ENCODE results near the gene DDB1. TPM values are rescaled to one million over a fixed set of nuclear protein-coding genes. Genes with fewer than 3 reads are reported as not detected.

DDB1 gene
- total and polyA plus RNA-seq, 9 of the 15 experiments (the other 6 are each of a cell fraction or from before 2014, with no cell fraction given): 172 to 361 (median 266) TPM

- TF ChIP-seq, protein P1, sequence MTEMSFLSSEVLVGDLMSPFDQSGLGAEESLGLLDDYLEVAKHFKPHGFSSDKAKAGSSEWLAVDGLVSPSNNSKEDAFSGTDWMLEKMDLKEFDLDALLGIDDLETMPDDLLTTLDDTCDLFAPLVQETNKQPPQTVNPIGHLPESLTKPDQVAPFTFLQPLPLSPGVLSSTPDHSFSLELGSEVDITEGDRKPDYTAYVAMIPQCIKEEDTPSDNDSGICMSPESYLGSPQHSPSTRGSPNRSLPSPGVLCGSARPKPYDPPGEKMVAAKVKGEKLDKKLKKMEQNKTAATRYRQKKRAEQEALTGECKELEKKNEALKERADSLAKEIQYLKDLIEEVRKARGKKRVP (CRISPR knock-in tag; IDR thresholded peaks at IDR 0.05): peak; percentile 21; the same call in 1 of the 2 replicates
- TF ChIP-seq MNT (conservative IDR thresholded peaks at IDR 0.05) (peak; percentile 21 to 70; a peak in 1 of 4 replicates), MAFG (tag; conservative IDR thresholded peaks at IDR 0.05) (0 out of 2 replicates have a peak, but pooled peaks have one; percentile 37), PML (IDR thresholded peaks at IDR 0.05; ENCODE audit: low read length) (peak; percentile 91), FOSL1 (tag; conservative IDR thresholded peaks at IDR 0.05) (peak; percentile 88), EP400 (IDR thresholded peaks at IDR 0.05) (peak; percentile 51), RAD51 (IDR thresholded peaks at IDR 0.05; ENCODE audit: borderline replicate concordance, low read depth) (no peak), ZBTB17 (CRISPR knock-in tag; IDR thresholded peaks at IDR 0.05) (0 out of 2 replicates have a peak, but pooled peaks have one; percentile 43), ARID1B (IDR thresholded peaks at IDR 0.05) (peak; percentile 98)
- TF ChIP-seq, protein P2, sequence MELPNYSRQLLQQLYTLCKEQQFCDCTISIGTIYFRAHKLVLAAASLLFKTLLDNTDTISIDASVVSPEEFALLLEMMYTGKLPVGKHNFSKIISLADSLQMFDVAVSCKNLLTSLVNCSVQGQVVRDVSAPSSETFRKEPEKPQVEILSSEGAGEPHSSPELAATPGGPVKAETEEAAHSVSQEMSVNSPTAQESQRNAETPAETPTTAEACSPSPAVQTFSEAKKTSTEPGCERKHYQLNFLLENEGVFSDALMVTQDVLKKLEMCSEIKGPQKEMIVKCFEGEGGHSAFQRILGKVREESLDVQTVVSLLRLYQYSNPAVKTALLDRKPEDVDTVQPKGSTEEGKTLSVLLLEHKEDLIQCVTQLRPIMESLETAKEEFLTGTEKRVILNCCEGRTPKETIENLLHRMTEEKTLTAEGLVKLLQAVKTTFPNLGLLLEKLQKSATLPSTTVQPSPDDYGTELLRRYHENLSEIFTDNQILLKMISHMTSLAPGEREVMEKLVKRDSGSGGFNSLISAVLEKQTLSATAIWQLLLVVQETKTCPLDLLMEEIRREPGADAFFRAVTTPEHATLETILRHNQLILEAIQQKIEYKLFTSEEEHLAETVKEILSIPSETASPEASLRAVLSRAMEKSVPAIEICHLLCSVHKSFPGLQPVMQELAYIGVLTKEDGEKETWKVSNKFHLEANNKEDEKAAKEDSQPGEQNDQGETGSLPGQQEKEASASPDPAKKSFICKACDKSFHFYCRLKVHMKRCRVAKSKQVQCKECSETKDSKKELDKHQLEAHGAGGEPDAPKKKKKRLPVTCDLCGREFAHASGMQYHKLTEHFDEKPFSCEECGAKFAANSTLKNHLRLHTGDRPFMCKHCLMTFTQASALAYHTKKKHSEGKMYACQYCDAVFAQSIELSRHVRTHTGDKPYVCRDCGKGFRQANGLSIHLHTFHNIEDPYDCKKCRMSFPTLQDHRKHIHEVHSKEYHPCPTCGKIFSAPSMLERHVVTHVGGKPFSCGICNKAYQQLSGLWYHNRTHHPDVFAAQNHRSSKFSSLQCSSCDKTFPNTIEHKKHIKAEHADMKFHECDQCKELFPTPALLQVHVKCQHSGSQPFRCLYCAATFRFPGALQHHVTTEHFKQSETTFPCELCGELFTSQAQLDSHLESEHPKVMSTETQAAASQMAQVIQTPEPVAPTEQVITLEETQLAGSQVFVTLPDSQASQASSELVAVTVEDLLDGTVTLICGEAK (IDR thresholded peaks at IDR 0.05): 0 out of 2 replicates have a peak, but pooled peaks have one; percentile 13
- TF ChIP-seq, protein P2 (CRISPR knock-in tag; IDR thresholded peaks at IDR 0.05): no peak
Measured at GRCh38 chr11:61287338-61287977, 45.4 kb downstream of the DDB1 start (continued).
